A204.1 (cell line): ENCODE data around the gene CMTM3.
"Not testable (repeated sequence)": the region's sequence is repeated elsewhere in the genome, so short reads cannot be mapped to it uniquely, and the experiment has no call there.

Source experiments
- FAIRE-seq: peaks from 2 replicates; lab custom pipeline; 2012; peaks lifted over from hg19 to GRCh38; lab: Jason Lieb, UNC

Gene CMTM3

DNA sequence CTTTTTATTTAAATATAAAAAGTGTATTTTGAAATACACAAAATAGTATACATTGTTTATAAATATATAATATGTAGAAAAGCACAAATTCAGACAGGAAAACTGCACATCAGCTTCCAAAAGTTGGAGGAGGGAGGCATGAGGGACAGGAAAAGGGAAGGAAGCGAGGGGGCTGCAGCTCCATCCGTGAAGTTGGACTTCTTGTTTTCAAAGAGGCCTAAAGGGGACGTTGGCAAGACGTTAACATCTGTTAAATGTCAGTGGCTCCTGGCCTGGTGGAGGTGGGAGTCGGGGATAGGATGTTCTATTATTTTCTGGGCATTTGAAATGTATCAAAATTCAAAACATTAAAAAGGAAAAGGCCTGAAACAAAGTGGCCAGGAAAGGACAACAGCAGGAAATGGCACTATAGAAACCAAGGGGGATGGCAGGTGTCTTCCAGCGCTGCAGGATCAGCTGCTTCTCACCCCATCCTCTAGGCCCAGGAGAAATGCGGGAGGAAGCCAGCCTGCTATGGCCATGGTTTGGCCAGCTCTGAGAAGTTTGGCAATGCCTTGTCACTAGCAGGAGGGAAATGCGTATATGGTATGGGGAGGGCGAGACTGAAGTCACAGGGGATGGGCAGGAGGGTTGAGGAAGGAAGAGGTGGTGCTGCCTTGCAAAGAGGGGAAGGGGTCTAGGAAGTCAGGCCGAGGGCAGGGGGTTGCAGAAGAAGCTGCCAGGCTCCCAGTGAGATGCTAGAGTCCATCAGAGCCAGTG is 18.8 kb upstream of the CMTM3 start:
- FAIRE-seq = no peak

DNA sequence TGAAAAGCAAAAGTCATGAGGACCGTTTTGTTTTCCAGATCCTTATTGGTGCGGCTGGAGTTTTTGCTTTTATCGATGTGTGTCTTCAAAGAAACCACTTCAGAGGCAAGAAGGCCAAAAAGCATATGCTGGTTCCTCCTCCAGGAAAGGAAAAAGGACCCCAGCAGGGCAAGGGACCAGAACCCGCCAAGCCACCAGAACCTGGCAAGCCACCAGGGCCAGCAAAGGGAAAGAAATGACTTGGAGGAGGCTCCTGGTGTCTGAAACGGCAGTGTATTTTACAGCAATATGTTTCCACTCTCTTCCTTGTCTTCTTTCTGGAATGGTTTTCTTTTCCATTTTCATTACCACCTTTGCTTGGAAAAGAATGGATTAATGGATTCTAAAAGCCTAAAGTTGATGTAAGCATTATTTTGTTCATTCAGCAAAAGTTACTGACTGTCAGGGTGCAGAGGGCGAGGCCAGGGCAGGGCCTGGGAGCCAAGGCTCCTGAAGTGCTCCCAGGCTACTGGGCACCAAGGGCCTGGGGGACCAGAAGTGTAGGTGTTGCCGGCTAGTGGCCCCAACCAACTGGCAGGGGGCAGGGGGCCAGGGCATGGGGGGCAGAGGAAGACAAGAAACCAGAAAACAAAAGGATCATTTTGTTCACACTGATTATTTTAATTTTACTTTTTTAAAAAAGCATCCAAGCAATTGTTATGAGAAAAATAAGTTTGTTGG is 16.5 kb upstream of the CMTM3 start:
- no peak for FAIRE-seq

DNA sequence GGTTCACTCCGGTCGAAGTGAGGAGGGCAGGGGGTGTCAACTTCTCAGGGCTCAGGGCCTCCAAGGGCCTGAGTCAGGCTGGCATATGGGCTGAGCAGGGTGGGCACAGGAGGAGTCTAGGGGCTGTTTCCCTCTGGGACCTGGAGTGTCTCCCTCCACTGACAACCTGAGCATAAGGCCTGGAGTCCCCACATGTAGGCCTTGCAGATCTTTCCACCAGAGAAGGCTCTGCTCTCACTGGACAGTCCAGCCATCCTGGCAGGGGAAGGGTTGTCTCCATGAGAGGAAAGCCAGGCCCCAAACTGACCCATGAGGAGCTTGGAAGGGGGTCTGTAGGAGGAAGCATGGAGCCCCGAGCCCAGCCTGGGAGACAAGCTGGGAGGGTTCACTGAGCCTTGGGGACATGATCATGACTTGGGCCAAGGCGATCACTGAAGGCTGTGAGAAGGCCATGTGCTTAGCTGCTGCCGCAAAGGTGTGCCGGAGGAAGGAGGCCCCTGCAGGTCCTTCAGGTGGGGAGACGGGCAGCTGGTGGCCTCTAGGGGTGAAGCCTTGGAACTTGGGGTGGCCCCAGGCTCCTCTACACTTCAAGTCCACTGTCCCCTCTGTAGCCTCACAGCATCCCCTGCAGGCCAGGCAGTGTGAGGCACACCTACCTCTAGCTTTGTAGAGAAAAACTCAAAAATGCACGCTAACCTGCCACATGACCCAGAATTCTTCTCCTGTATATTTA is 15.4 kb upstream of the CMTM3 start:
- FAIRE-seq = no peak

GRCh38 chr16:66590322-66590721 is 14.2 kb upstream of the CMTM3 start:
- no peak for FAIRE-seq

DNA sequence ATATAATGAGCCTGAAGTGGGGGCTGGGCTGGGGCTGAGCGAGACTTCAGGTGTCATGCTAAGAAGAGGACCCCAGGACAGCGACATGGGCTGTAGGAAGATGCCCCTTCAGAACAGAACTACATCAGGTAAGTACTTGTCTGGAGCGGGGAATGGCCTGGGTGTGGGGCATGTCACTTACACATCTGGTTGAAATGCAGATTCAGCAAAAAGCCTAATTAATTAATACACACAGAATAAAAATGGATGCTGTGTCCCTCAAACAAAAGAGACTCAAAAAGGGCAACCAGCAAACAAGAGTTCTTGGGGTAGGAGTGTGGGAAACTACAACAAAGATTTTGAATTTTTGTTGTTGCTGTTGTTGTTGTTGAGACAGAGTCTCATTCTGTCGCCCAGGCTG is 13.5 kb upstream of the CMTM3 start:
- no peak for FAIRE-seq

GRCh38 chr16:66592241-66592640 is 12.3 kb upstream of the CMTM3 start:
- FAIRE-seq = no peak

GRCh38 chr16:66592814-66593213 is 11.7 kb upstream of the CMTM3 start:
- FAIRE-seq = no peak

DNA sequence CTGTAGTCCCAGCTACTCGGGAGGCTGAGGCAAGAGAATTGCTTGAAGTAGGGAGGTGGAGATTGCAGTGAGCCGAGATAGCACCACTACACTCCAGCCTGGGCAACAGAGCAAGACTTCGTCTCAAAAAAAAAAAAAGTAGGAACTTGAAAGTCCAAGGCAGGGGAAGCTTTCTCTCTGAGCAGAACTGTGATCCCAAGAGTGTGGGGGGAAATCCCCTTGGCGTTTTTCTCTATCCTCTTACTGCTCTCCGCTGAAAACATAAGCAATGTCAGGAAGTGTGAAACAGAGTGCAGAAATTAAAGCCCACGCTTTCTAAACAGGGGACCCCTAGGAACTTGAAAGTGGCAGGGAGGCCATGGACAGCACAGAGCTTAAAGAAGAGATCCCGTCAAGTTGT is 9.8 kb upstream of the CMTM3 start:
- no peak for FAIRE-seq

DNA sequence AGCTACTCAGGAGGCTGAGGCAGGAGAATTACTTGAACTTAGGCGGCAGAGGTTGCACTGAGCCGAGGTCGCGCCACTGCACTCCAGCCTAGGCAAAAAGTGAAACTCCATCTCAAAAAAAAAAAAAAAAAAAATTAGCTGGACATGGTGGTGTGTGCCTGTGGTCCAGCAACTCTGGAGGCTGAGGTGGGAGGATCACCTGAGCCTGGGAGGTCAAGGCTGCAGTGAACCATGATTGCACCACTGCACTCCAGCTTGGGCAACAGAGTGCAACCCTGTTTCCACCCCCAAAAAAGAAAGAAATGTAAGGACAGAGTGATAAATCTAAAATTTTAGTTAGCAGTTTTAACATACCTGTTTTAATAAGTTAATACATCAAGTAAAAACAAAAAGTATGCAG is 7.9 kb upstream of the CMTM3 start:
- FAIRE-seq = not testable (repeated sequence)

GRCh38 chr16:66596986-66597848 is 7.3 kb upstream of the CMTM3 start:
- FAIRE-seq = no peak

GRCh38 chr16:66598111-66598510 is 6.4 kb upstream of the CMTM3 start:
- no peak for FAIRE-seq

GRCh38 chr16:66599726-66600125 is 4.8 kb upstream of the CMTM3 start:
- FAIRE-seq = no peak

DNA sequence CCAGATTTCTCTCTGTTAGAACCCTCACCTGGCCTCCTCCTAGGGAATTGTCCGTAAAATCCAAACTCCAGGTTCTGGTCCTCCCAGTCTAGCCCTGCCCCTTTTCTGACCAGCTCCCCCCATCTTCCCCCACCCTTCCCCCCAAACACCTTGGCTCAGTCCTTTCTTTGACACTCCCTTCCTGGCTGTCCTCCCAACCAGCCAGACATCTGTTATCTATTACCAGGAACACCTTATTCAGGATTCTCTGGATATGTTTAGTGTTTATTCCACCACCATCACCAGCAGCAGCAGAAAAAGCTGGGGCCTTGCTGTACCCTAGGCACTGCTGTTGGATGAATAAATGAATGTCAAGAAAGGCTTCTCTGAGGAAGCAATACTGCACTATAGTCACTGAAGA is 4.0 kb upstream of the CMTM3 start:
- FAIRE-seq = no peak

- no peak for FAIRE-seq
Measured at GRCh38 chr16:66601471-66601870, 3.0 kb upstream of the CMTM3 start.

GRCh38 chr16:66603537-66604375 is 748 bp upstream of the CMTM3 start:
- FAIRE-seq = no peak

DNA sequence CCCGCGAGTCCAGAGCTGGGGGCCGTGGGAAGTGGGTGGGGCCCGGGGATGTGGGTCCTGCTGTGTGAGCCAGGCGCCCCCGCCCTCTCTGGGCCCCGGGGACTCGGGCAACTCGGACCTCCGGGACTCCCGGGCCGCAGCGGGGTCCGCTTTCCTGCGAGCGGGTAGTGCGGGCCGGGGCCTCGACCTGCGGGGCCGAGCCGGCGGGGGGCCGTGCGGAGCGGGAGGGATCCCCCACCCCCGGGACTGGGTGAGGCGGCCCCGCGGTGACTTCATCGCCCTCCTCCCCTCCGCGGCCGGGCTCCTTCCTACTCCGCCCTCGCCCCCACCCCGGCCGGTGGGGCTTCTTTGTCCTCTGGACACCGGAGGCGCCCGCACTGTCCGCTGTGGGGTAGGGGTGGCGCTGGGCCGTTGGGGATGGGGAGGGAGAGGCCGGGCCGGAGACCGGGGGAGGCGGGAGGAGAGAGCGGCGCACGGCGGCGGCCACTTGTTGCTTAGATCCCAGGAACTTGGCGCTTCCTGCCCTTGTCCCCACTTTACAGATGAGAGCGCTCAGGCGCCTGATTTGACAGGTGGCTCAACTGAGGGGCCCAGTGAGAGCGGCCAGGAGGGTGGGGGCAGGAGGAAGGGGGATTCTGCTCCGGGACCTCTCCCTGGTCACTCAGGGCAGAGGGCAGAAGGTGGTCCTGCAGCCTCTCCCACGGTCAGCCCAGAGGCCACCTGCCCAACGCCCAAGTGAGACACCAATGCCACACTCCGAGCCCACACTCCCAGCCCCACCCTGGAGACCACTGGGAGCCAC is 874 bp downstream of the CMTM3 start:
- FAIRE-seq = no peak

DNA sequence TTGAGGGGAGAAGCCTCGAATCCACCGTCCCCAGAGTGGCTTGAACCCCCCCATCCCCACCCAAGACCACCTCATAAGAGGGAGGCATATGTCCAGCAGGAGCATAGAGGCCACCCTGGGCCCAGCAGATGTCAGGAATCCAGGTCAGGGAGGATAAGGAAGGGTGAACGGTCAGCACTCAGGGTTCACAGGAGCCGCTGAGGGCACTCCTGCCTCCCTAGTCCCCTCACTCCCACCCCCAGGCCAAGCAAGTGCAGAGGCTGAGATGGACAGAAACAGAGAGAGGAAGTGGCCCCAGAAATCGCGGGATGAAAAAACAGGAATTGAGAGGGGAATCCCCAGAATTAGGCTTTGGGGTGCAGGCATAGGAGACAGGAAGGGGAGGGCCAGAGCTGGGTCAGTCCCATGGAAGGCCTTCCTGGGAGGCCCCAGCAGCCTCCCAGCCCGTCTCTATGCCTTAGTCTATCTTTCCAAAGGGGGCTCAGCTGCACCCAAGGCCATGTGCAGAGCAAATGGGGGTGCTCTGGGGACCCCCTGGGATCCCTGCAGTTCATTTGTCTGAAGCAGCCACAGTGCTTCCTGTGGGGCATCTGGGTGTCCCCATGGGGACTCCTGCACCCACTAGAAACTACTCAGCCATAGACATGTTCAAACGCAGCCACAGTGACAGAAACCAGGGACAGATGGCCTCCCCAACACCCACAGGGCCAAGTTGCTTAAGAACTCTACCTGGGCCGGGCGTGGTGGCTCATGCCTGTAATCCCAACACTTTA is 1.7 kb downstream of the CMTM3 start:
- no peak for FAIRE-seq

GRCh38 chr16:66608241-66609138 is 4.0 kb downstream of the CMTM3 start:
- FAIRE-seq = no peak

DNA sequence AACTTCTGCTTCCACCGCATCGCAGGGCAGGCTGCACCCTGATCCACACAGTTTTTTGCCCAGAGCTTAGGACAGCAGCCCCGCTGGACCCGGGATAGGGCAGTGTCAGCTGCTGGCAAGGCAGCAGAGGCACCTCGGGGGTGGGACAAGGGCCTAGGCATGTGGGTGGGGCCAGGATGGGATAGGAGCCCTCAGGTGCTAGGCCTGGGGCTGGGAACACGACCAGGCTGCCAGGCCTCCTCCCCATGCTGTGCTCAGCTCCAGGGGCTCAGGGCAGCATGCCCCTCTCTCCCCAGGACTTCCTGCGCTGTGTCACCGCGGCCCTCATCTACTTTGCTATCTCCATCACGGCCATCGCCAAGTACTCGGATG is 4.6 kb downstream of the CMTM3 start:
- no peak for FAIRE-seq
